Measurements from ENCODE around the gene SHCBP1L. TPM values are rescaled to one million over a fixed set of nuclear protein-coding genes. Genes with fewer than 3 reads are reported as not detected.

The SHCBP1L gene
- total RNA-seq, 1 experiment from 2014 or later: not detected

- Histone ChIP-seq H3T11ph (ENCODE audit: low read length) (no peak overlapping the region), H2BK5ac (ENCODE audit: insufficient read length, low read length) (no peak overlapping the region), H3K27me3 (ENCODE audit: insufficient read depth, low read length) (no peaks in the 10 kb centered on the region), H3K14ac (ENCODE audit: insufficient read depth, low read length) (no peak overlapping the region), H3K23me2 (ENCODE audit: insufficient read length, low read depth, low read length, poor library complexity, severe bottlenecking) (no peaks in the 10 kb centered on the region), H4K8ac (replicated peaks; ENCODE audit: insufficient read length, low read depth, low read length) (no peak overlapping the region), H4K91ac (ENCODE audit: insufficient read length, low read depth, low read length) (no peak overlapping the region), H3K18ac (ENCODE audit: insufficient read length, low read depth, low read length) (no peak overlapping the region), H3K23ac (ENCODE audit: insufficient read length, low read depth, low read length) (no peak overlapping the region), H3K79me2 (ENCODE audit: insufficient read depth, low read length) (no peaks in the 10 kb centered on the region), H3K79me1 (ENCODE audit: insufficient read depth, low read depth, low read length, poor library complexity, severe bottlenecking) (no peaks in the 10 kb centered on the region), H2BK120ac (ENCODE audit: low read depth, low read length, poor library complexity, severe bottlenecking) (no peak overlapping the region), H2BK20ac (ENCODE audit: low read depth, low read length, poor library complexity, severe bottlenecking) (no peak overlapping the region), H4K20me1 (ENCODE audit: control insufficient read depth, insufficient read depth, insufficient read length) (no peaks in the 10 kb centered on the region), H2BK12ac (ENCODE audit: insufficient read length, low read depth, low read length) (no peak overlapping the region), H3K9ac (ENCODE audit: extremely low read depth, insufficient read length, low read length) (no peak overlapping the region), H3K9me3 (ENCODE audit: control insufficient read depth, low read depth, low read length) (no peaks in the 10 kb centered on the region), H3K56ac (ENCODE audit: insufficient read length, low read depth, low read length) (no peak overlapping the region), H3K4me1 (ENCODE audit: insufficient read depth, low read length) (no peaks in the 10 kb centered on the region), H3K27ac (ENCODE audit: insufficient read length, low read depth, low read length) (no peak overlapping the region), H3K4me2 (ENCODE audit: insufficient read depth, insufficient read length, low read length) (no peak overlapping the region), H2AFZ (ENCODE audit: low read length) (no peak overlapping the region), H2AK5ac (ENCODE audit: insufficient read length, low read length) (no peak overlapping the region), H3K4ac (ENCODE audit: low read depth, low read length) (no peak overlapping the region), H2BK15ac (ENCODE audit: low read depth, low read length) (no peak overlapping the region), H4K5ac (ENCODE audit: insufficient read length, low read depth, low read length) (no peak overlapping the region)
- H3K27me3 Mint-ChIP-seq (ENCODE audit: low read depth): no peaks in the 10 kb centered on the region
- DNase-seq: no peak
- H3K4me3 Mint-ChIP-seq: no peak overlapping the region
- no peak for TF ChIP-seq CTCF (conservative IDR thresholded peaks at IDR 0.05)
- no peak overlapping the region for H3K27ac Mint-ChIP-seq
- H3K4me1 Mint-ChIP-seq: peaks cover 7 to 15% of the 10 kb centered on the region in 2 experiments
- no peaks in the 10 kb centered on the region for H3K36me3 Mint-ChIP-seq (ENCODE audit: insufficient read depth in 1 of 3, low read depth in 3 of 3)
- no CpG with 5 or more reads among the region's 2 CpGs for WGBS (ENCODE audit: extremely low coverage, insufficient read length, low lambda C conversion rate)
- no peaks in the 10 kb centered on the region for H3K9me3 Mint-ChIP-seq
Measured at GRCh38 chr1:182972231-182972630, 19.3 kb upstream of the SHCBP1L start.
